ENCODE measurements around the gene KIAA1217. TPM values are rescaled to one million over a fixed set of nuclear protein-coding genes. Genes with fewer than 3 reads are reported as not detected.

The KIAA1217 gene
- total RNA-seq, 1 experiment from 2014 or later, result 7.8 TPM

- TF ChIP-seq, protein P1, sequence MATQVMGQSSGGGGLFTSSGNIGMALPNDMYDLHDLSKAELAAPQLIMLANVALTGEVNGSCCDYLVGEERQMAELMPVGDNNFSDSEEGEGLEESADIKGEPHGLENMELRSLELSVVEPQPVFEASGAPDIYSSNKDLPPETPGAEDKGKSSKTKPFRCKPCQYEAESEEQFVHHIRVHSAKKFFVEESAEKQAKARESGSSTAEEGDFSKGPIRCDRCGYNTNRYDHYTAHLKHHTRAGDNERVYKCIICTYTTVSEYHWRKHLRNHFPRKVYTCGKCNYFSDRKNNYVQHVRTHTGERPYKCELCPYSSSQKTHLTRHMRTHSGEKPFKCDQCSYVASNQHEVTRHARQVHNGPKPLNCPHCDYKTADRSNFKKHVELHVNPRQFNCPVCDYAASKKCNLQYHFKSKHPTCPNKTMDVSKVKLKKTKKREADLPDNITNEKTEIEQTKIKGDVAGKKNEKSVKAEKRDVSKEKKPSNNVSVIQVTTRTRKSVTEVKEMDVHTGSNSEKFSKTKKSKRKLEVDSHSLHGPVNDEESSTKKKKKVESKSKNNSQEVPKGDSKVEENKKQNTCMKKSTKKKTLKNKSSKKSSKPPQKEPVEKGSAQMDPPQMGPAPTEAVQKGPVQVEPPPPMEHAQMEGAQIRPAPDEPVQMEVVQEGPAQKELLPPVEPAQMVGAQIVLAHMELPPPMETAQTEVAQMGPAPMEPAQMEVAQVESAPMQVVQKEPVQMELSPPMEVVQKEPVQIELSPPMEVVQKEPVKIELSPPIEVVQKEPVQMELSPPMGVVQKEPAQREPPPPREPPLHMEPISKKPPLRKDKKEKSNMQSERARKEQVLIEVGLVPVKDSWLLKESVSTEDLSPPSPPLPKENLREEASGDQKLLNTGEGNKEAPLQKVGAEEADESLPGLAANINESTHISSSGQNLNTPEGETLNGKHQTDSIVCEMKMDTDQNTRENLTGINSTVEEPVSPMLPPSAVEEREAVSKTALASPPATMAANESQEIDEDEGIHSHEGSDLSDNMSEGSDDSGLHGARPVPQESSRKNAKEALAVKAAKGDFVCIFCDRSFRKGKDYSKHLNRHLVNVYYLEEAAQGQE (IDR thresholded peaks at IDR 0.05; ENCODE audit: low read depth), result no peak
- TF ChIP-seq EGR1 (IDR thresholded peaks at IDR 0.05; ENCODE audit: low read depth) (no peak), JUND (IDR thresholded peaks at IDR 0.05) (no peak), ELF1 (IDR thresholded peaks at IDR 0.05; ENCODE audit: borderline replicate concordance, low read depth) (no peak), POLR2A (IDR thresholded peaks at IDR 0.05; ENCODE audit: borderline replicate concordance, extremely low read depth, insufficient read depth, insufficient read length) (no peak)
Measured at GRCh38 chr10:24343686-24344085, 134.7 kb downstream of the KIAA1217 start (continued).

DNA sequence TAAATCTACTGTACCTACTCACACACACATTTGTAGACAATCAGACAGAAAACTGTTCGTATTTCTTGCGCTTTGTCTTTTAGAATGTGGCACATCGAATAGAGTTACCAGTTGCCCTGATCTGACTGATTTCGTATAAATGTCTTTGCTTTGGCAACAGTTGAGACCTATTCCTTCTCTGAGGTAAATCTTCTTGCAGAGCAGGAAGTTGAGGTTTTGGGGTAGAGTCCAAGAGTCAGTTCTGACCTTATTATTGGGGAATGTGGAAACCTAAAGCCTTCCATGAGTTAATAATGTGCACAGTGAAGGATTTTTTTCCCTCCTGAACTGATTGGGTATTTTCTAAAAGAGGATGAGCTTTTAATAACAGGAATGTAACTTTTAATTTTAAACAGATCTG lies 135.3 kb downstream of the KIAA1217 start:
- no peak overlapping the region for H3K9ac ChIP-seq (ENCODE audit: low read length)
- intact Hi-C loops (cut with micrococcal nuclease), result no loop called here
- RAD21 ChIA-PET (ENCODE audit: low non-redundant PET in 1 of 2, low total read pairs in 2 of 2, uncharacterized antibody in 2 of 2, unreplicated experiment in 2 of 2), result no interaction called here
- H4K20me1 ChIP-seq (ENCODE audit: insufficient read depth), result no peaks in the 10 kb centered on the region
- no peak for ATAC-seq
- no peak overlapping the region for H3K4me3 ChIP-seq (replicated peaks in 1 of 2; ENCODE audit: low read depth in 1 of 2, low read length in 2 of 2)
- DNase-seq (ENCODE audit: low read depth, low spot score), result no peak
- CTCF ChIA-PET, result no interaction called here
- H3K9me3 ChIP-seq (ENCODE audit: control insufficient read depth in 1 of 2, insufficient read depth in 1 of 2, low read depth in 1 of 2, low read length in 2 of 2), result no peaks in the 10 kb centered on the region
- no peaks in the 10 kb centered on the region for H3K79me2 ChIP-seq (ENCODE audit: insufficient read depth, low read length)
- peaks cover 16% of the 10 kb centered on the region for H3K27me3 ChIP-seq (ENCODE audit: insufficient read depth, low read length)
- H3K4me1 ChIP-seq (ENCODE audit: control insufficient read depth in 1 of 2, insufficient read depth in 2 of 2, low read length in 2 of 2), result no peaks in the 10 kb centered on the region
- H3K36me3 ChIP-seq (ENCODE audit: control insufficient read depth in 1 of 2, insufficient read depth in 2 of 2, low read length in 2 of 2), result no peaks in the 10 kb centered on the region
- H3K4me2 ChIP-seq (ENCODE audit: low read length), result no peak overlapping the region
- POLR2A ChIA-PET, result no interaction called here
- BruUV-seq (replicated peaks), result no TSS peak
- no peak overlapping the region for H2AFZ ChIP-seq (ENCODE audit: low read depth, low read length, poor library complexity, severe bottlenecking)
- H3K27ac ChIP-seq (ENCODE audit: low read depth, low read length), result no peak overlapping the region
- H3K9me2 ChIP-seq (ENCODE audit: insufficient read depth), result no peaks in the 10 kb centered on the region
- TF ChIP-seq FOSL1 (IDR thresholded peaks at IDR 0.05; ENCODE audit: low read depth), result no peak
- no peak for TF ChIP-seq ELF1 (IDR thresholded peaks at IDR 0.05; ENCODE audit: borderline replicate concordance, low read depth)
- no peak for TF ChIP-seq EZH2 (IDR thresholded peaks at IDR 0.05)
- no peak for TF ChIP-seq POLR2AphosphoS5 (IDR thresholded peaks at IDR 0.05; ENCODE audit: low read depth, low read length)
- TF ChIP-seq SIN3A (IDR thresholded peaks at IDR 0.05; ENCODE audit: low read depth), result no peak
- TF ChIP-seq, protein P2, sequence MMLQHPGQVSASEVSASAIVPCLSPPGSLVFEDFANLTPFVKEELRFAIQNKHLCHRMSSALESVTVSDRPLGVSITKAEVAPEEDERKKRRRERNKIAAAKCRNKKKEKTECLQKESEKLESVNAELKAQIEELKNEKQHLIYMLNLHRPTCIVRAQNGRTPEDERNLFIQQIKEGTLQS (IDR thresholded peaks at IDR 0.05), result no peak
- TF ChIP-seq YY1 (IDR thresholded peaks at IDR 0.05; ENCODE audit: extremely low read depth, insufficient replicate concordance, low read depth, low read length), result no peak
- TF ChIP-seq EGR1 (IDR thresholded peaks at IDR 0.05; ENCODE audit: low read depth), result no peak
- TF ChIP-seq, protein P3, sequence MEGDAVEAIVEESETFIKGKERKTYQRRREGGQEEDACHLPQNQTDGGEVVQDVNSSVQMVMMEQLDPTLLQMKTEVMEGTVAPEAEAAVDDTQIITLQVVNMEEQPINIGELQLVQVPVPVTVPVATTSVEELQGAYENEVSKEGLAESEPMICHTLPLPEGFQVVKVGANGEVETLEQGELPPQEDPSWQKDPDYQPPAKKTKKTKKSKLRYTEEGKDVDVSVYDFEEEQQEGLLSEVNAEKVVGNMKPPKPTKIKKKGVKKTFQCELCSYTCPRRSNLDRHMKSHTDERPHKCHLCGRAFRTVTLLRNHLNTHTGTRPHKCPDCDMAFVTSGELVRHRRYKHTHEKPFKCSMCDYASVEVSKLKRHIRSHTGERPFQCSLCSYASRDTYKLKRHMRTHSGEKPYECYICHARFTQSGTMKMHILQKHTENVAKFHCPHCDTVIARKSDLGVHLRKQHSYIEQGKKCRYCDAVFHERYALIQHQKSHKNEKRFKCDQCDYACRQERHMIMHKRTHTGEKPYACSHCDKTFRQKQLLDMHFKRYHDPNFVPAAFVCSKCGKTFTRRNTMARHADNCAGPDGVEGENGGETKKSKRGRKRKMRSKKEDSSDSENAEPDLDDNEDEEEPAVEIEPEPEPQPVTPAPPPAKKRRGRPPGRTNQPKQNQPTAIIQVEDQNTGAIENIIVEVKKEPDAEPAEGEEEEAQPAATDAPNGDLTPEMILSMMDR (IDR thresholded peaks at IDR 0.05 in 2 of 3, conservative IDR thresholded peaks at IDR 0.05 in 1 of 3; ENCODE audit: borderline replicate concordance in 1 of 3, insufficient read depth in 1 of 3, low read depth in 2 of 3, low read length in 2 of 3), result no peak
- TF ChIP-seq ZFX (IDR thresholded peaks at IDR 0.05), result no peak
- TF ChIP-seq, protein P4, sequence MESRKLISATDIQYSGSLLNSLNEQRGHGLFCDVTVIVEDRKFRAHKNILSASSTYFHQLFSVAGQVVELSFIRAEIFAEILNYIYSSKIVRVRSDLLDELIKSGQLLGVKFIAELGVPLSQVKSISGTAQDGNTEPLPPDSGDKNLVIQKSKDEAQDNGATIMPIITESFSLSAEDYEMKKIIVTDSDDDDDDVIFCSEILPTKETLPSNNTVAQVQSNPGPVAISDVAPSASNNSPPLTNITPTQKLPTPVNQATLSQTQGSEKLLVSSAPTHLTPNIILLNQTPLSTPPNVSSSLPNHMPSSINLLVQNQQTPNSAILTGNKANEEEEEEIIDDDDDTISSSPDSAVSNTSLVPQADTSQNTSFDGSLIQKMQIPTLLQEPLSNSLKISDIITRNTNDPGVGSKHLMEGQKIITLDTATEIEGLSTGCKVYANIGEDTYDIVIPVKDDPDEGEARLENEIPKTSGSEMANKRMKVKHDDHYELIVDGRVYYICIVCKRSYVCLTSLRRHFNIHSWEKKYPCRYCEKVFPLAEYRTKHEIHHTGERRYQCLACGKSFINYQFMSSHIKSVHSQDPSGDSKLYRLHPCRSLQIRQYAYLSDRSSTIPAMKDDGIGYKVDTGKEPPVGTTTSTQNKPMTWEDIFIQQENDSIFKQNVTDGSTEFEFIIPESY (IDR thresholded peaks at IDR 0.05; ENCODE audit: extremely low read depth, insufficient replicate concordance, low read length), result no peak
- TF ChIP-seq, protein P5, sequence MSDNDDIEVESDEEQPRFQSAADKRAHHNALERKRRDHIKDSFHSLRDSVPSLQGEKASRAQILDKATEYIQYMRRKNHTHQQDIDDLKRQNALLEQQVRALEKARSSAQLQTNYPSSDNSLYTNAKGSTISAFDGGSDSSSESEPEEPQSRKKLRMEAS (IDR thresholded peaks at IDR 0.05), result no peak
- TF ChIP-seq POLR2A (IDR thresholded peaks at IDR 0.05; ENCODE audit: borderline replicate concordance, extremely low read depth, insufficient read depth, insufficient read length), result no peak
- TF ChIP-seq CBX3 (IDR thresholded peaks at IDR 0.05; ENCODE audit: low read depth), result no peak
- TF ChIP-seq CEBPB (IDR thresholded peaks at IDR 0.05; ENCODE audit: low read depth), result no peak
